NCI-H748 (cell line): ENCODE results near the gene DIPK1B.

Experiments
- DNase-seq: peaks from one replicate; lab custom pipeline; 2025; ENCODE audit not compliant: unreplicated experiment; lab: John Stamatoyannopoulos, UW

DIPK1B gene

DNA sequence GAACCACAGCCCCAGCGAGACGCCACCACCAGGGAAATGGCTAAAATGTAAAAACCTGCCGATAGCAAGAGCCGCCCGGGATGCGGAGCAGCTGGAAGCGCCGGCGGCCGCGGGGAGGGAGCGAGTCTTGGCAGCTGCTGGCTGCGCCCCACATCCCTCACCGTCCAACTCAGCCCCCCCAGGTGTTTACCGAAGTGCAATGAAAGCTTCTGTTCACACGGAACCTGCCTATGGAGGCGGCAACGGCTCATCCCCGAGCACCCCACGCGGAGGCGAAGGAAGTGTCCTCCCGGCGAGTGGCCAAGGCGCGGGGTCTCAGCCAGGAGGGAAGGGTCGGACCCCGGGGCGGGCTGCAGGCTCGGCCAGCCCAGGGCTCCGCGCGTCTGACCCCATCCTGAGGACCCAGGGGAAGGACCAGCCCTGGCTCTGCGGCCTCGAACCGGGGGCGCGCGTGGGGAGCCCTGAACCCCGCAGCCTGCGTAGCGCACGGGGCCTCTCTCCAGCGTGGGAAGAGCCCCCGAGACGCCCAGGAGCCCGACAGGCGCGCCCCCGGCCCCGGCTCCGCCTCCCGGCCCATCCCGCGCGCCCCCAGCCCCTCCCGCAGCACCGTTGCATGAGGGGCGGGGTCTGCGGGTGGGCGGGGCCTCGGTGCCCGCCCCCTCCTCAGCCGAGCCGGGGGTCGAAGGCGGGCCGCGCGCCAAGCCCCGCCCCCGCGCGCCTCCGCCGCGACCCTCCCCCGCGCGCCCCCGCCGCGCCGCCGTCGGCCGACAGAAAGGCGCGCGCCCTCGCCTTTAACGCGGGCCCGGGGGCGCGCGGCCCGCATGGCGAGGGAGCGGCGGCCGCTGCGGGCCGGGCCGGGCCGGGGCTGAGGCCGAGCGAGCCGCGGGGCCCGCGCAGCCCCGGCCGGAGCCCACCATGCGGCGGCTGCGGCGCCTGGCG lies at the start of gene DIPK1B:
DIPK1B (plus strand) TSS at position 822 of the 939 bp plus-strand sequence; CDS start at position 916, 94 bp downstream.
- peak; percentile 79 for DNase-seq

DNA sequence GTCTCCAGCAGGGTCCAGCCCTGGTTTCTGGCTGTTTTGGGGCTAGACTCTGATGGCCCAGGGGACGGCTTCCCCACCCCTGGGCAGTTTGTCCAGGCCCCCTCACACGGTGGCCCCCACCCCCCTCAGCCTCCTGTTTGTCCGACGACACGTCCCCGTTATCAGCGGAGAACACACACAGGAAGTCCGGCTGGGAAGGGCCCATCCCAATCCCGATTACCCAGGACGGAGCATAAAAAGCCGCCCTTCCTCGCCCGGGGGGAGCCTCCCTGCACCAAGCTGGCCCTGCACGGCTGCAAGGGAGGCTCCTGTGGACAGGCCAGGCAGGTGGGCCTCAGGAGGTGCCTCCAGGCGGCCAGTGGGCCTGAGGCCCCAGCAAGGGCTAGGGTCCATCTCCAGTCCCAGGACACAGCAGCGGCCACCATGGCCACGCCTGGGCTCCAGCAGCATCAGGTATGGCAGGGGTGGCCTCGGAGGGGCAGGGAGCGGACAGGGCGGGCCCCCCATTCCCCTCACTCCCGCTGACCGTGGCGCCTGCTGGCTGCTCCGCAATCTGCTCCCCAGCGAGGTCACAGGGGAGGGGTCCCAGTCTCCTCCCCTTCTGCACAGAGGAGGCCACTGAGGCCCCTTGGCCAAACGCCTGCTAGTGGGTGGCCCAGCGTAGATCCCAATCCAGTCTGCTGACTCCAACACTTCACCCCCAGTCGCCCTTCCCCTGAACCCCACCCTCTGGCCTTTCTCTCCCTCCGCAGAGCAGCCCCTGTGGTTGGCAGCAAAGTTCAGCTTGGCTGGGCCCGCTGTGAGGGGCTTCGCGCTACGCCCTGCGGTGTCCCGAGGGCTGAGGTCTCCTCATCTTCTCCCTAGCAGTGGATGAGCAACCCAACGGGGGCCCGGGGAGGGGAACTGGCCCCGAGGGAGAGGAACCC lies 49.5 kb upstream of the DIPK1B start, which contains the start of gene EGFL7:
EGFL7 (plus strand) TSS at position 261 of the 926 bp plus-strand sequence. CDS start 5,367 bp downstream, outside the sequence.
- no peak for DNase-seq

DNA sequence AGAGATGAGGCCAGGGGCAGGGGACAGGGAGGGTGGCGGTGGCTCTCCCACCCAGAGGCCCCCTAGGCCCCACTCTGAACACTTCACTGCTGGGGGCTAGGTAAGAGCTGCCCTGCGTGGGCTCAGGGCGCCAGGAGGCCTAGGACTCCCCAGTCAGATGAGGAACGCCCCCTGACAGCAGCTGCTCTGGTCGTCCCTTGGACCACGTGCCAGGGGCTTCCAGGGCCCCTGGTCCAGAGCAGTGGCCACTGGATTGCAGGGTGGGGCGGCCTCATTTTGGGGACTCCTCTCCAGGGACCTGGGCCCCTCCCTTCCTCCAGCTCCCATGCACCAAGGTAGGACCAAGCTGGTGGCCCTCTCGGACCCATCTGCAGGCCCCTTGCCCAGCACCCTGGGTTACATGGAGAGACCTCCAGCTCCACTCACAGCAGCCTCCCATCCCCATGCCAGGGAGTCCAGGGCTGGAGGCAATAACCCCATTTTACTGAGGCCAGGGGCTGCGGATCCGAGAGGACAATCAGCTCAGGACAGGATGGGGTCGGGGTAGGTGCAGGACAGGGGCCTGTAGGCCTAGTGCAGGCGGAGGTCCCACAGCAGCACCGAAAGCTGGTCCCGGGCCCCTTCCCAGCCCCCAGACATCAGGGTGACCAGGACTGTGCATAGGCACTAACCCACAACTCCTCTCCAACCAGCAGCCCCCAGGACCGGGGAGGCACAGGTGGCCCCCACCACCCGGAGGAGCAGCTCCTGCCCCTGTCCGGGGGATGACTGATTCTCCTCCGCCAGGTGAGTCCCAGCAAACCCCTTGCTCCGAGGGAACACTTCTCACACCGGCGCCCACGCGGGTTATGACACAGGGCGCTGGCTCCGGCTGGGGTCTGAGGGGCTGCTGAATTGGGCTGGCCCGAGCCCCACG lies 48.1 kb upstream of the DIPK1B start:
- DNase-seq = no peak

DNA sequence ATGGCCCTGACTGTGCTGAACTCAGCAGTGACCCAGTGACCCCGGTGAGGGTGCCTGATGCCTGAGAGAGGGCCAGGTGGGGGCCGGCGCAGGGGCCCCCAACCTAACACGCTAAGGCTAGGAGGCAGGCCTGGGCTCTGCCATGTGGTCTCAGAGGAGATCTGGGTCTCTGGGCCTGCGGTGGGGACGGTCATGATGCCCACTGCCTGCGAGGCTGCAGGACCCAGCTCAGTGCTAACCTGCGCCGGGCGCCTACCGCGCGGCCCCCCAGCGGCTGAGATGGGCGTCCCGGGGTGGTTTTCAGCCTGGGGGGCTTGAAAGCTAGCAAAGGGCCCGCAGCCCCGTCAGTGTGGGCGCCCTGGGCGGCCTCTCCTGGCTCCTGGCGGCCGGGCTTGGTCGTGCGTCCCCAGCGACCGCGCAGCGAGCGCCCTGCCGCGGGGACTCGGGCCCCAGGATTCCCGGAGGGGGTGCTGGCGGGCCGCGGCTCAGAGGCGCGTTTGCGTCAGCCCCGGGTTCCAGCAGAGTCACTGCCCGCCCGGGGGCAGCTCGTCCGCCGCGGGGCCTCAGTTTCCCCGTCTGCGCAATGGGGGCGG lies 47.2 kb upstream of the DIPK1B start:
- DNase-seq = peak; percentile 44

DNA sequence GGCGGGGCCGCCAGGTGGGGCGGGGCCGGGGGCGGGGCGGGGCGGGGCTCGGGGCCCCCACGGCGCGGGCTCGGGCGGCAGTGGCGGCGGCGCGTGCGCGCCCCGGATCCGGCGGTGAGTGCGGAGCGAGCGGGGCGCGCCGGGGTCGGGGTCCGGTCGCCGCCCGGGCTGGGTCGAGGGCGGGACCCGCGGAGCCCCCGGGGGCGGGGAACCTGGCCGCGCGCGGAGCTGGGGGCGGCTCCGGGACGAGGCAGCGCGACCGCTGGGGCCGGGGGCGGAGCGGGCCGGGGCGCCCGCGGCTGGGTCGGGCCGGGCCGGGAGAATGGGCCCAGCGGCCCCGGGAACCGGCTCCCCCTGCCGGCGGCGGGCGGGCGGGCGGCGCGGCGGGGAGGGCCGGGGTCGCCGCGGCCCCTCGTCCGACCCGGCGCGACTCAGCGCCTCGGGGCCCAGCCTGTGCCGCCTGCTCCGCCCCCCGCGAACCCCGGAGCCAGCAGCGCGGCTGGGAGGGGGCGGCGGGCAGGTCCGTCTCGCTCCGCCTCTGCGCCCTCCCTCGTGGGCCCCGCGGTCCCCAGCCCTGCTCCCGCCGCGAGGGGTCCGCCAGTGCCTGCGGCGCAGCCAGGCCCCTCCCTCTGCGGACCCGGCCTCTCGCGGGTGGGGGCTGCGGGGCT lies 46.5 kb upstream of the DIPK1B start:
- DNase-seq = no peak

DNA sequence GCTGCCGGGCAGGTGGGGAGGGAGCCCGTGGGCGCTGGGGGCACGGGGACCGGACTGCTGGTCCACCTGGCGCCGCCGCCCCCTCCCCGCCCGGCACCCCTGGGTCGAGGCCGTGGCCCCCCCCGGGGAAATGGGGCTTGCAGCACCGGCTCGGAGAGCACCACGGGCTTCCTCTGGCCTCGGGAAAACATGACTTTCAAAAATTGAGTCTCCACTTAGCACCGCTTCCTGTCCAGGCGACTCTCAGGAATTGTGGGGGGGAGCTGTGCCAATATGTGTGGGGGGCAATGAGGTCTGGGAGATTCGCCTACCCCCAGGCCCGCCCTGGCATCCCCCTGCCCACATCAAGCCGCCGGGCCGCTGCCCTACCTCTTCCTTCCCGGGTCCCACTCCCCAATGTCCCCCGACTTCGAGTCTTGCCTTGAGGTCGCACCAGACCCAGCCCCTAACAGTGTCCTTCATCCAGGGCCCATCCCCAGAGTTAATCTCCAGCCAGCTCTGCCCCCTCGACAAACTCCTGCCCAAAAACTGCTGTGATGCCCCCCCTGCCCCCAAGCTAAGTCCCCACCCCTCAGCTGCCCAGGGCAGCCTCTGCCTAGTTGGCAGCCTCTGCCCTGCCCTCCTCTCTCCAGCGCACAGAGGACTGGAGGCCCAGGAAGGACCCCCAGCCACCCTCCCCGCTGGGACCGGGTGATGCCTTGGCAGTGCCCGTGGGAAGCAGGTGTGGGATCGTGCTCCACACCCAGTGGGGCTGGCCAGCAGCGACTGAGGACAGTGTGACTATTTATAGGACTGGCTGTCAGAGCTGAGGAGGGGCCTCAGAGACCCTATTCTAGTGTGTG lies 45.8 kb upstream of the DIPK1B start:
- no peak for DNase-seq

DNA sequence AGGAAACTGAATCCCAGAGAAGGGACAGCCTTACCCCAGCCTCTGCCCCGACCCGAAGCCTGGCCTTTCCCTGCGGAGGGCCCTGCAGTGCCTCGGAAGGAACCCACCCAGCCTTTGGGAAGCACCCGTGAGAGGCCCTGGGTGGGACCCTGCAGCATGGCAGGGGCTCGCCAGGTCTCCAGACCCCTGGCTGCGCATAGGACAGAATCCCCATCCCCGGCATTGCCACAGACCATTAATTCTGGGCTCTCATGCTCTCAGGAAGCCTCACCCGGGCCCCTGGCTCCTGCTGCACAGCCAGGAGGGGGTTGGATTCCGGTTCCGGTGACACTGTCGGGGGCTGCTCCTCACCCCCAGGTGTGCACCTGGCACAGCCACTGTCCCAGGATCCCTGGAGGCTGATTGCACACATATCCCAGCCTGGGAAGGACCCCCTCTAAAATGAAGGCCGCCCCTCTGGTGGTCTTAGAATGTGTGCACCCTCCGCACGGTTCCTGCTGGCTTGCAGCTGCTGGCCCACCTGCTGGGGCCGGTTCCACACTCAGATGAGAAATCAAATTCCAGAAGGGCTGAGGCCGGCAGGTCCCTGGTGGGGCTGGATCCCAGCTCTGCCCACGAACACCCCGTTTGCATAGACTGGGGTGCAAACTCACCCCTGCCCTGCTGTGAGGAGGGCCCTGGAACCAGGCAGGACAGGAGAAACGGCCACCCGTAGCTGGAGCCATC lies 45.0 kb upstream of the DIPK1B start:
- no peak for DNase-seq

DNA sequence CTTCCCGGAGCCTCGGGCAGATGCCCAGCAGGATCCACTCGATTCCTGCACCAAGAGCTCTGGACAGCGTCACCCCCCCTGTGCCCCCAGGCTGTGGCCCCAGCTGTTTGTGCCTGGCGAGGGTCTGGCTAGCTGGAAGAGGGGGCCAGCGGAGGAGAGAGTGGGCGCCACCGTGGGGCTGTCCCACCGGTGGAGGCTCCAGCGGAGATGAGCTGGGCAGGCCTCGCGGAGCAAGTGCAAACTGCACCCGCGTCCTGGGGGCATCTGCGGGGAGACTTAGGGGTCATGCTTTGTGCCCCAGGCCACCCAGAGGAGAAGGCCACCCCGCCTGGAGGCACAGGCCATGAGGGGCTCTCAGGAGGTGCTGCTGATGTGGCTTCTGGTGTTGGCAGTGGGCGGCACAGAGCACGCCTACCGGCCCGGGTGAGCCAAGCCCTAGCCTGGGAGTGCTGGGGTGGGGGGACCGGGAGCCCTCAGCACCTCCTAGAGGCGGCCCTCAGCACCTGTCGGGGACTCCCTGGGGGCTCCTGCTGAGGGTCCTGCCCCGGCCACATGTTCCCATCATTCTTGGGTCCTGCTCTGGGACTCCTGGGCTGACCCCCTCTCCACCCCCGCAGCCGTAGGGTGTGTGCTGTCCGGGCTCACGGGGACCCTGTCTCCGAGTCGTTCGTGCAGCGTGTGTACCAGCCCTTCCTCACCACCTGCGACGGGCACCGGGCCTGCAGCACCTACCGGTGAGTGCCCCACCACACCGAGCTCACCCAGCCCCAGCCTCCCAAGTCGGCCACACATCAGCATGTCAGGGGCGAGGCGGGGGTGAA lies 44.2 kb upstream of the DIPK1B start:
- no peak for DNase-seq

DNA sequence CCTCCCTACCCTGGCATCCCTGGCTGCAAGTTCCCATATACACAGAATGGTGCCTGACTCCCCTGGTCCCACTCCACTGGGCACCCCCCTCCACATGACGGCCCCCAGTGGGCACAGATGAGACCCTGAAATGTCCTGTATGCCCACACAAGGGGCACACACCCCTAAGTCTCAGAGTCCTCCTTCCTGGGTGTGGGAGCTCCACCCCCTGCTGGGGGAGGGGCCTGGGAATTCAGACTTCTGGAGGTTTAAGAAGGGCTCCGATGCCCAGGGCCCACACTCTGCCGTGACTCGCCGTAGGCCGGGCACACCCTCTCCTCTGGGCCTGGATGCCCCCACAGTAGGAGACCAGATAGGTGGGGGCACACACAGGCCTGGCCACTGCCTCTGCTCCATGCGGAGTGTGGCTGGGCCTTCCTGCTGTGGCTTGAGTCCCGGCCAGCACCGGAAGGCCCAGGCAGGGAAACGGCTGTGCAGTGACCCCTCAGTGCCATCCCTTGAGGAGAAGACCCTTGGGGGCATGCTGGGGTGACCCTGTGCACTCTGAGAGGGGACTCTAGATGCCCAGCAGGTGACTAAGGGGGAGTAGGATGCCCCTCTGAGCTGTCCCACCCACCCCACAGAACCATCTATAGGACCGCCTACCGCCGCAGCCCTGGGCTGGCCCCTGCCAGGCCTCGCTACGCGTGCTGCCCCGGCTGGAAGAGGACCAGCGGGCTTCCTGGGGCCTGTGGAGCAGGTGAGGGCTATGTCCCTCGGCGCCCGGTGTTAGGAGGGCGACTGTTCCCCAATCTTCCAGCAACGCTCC lies 43.2 kb upstream of the DIPK1B start:
- no peak for DNase-seq

DNA sequence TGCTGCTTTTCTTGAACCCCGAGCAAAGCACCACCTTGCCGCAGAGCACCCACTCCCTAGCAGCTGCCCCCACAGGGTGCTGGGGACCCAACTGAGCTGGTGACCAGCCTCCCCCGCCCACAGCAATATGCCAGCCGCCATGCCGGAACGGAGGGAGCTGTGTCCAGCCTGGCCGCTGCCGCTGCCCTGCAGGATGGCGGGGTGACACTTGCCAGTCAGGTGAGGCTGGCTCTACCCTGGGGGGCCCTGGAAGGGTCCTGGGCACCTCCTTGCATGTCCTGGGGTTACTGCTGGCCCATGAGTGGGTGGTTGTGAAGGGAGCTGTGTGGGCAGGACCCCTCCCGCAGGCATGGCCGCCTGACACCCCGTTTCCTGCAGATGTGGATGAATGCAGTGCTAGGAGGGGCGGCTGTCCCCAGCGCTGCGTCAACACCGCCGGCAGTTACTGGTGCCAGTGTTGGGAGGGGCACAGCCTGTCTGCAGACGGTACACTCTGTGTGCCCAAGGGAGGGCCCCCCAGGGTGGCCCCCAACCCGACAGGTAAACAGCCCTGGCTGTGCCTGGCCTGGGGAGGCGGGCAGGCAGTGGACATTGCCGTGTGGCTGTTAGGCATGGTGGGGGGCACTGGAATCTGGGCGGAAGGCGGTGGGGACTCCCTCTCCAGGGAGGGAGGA lies 42.4 kb upstream of the DIPK1B start:
- DNase-seq = no peak

DNA sequence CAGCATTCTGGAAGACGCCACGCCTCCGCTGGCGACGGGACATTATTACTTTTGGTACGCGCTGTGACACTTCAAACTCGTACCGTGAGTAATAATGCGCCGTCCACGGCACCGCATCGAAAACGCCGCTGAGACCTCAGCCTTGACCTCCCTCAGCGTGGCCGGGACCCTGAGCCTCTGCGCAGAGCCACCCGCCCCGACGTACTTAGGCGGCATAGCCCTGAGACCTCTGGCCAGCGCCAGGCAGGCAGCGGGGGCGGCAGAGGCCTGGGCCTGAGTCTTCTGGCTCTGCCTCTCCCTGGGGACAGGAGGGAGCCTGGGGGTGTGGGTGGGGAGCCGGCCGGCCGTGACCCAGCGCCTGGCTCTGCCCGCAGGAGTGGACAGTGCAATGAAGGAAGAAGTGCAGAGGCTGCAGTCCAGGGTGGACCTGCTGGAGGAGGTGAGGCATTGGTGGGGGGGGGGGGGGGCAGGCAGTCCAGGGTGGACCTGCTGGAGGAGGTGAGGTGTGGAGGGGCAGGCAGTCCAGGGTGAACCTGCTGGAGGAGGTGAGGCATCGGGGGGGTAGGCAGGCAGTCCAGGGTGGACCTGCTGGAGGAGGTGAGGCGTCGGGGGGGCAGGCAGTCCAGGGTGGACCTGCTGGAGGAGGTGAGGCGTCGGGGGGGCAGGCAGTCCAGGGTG lies 41.7 kb upstream of the DIPK1B start:
- DNase-seq = no peak

DNA sequence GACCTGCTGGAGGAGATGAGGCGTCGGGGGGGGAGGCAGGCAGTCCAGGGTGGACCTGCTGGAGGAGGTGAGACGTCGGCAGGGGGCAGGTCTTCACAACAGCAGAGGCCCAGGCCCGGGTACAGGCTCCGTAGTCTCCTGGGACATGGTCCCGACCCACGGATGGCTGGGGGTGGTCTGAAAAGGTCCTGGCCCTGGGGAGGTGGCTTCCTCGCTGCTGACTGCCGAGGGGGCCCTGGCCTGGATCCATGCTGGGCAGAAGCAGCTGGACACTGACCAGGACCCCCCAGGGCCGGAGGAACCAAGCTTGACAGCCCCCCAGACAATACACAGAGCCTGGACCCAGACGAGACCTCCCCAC lies 41.1 kb upstream of the DIPK1B start:
- DNase-seq = no peak

DNA sequence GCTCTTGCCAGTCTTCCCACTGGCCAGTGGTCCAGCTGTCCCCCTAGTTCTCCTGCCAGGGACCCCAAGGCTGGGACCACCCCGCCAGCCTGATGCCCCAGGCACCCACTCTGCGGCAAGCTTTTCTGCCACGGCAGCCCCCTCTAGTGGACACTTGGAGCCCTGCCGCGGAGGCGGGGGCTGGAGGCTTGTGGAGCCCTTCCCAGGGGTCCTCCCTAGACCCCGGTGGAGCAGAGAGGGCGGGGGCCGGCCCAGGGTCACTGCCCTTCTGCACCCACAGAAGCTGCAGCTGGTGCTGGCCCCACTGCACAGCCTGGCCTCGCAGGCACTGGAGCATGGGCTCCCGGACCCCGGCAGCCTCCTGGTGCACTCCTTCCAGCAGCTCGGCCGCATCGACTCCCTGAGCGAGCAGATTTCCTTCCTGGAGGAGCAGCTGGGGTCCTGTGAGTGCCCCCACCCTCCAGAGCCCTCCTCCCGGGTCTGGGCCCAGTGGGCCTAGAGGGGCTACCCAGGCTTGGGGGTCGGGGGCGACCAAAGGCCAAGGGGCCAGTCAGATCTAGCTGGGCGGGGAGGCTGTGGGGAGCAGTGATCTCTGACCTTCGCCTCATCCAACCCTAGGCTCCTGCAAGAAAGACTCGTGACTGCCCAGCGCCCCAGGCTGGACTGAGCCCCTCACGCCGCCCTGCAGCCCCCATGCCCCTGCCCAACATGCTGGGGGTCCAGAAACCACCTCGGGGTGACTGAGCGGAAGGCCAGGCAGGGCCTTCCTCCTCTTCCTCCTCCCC lies 40.5 kb upstream of the DIPK1B start:
- DNase-seq = peak; percentile 39

DNA sequence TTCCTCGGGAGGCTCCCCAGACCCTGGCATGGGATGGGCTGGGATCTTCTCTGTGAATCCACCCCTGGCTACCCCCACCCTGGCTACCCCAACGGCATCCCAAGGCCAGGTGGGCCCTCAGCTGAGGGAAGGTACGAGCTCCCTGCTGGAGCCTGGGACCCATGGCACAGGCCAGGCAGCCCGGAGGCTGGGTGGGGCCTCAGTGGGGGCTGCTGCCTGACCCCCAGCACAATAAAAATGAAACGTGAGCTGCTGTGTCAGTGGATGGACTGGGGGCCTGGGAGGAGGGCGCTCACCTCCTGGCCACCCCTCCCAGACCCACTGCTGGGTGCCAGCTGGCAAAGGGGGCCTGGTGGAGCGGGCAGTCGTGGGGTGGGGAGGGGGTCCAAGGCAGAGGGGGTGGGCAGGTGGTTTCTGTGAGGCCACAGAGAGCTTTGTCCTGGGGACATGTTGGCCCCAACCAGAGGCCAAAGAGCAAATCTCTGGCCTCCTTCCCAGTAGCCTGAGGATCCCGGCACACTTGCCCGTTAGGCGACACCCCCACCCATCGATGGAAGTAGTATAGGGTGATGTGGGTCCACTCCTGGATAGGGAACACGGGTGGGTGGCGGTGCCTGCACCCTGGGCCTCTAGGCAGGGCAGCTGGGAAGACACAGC lies 39.8 kb upstream of the DIPK1B start:
- no peak for DNase-seq
